HG02571 (cell line): ENCODE measurements around the gene ABCB8.

Source experiments
- ATAC-seq: cut with Tn5 transposase; IDR thresholded peaks from one replicate; pipeline ENCODE4 v1.9.1; 2021; ENCODE audit warnings: mild to moderate bottlenecking, moderate library complexity; ENCODE audit not compliant: unreplicated experiment

The ABCB8 gene

GRCh38 chr7:151056666-151057505, 28.6 kb downstream of the ABCB8 start:
- ATAC-seq: no peak

- ATAC-seq: peak; percentile 7
Measured at GRCh38 chr7:151057506-151057988, 29.3 kb downstream of the ABCB8 start, which contains the start of gene CDK5. TSS of gene CDK5 (minus strand) at chr7:151057897. CDS start at chr7:151057848, 49 bp downstream.

- peak; percentile 83 for ATAC-seq
Measured at GRCh38 chr7:151057989-151058780, 29.9 kb downstream of the ABCB8 start.

- no peak for ATAC-seq
Measured at GRCh38 chr7:151058781-151059366, 30.6 kb downstream of the ABCB8 start.

GRCh38 chr7:151059367-151060112, 31.3 kb downstream of the ABCB8 start, which contains the start of gene SLC4A2:
TSS of gene SLC4A2 (plus strand) at chr7:151059589. CDS start at chr7:151061988, 2,399 bp downstream.
- peak; percentile 33 for ATAC-seq

- ATAC-seq: no peak
Measured at GRCh38 chr7:151060113-151060415, 31.8 kb downstream of the ABCB8 start.

GRCh38 chr7:151060416-151061212, 32.4 kb downstream of the ABCB8 start:
- ATAC-seq: no peak

- no peak for ATAC-seq
Measured at GRCh38 chr7:151061213-151062110, 33.2 kb downstream of the ABCB8 start.

GRCh38 chr7:151062111-151062398, 33.8 kb downstream of the ABCB8 start:
- ATAC-seq: no peak

GRCh38 chr7:151062399-151063211, 34.4 kb downstream of the ABCB8 start:
- ATAC-seq: no peak

- no peak for ATAC-seq
Measured at GRCh38 chr7:151063212-151063561, 34.9 kb downstream of the ABCB8 start.

GRCh38 chr7:151064454-151064853, 36.2 kb downstream of the ABCB8 start:
- ATAC-seq: no peak

- ATAC-seq: no peak
Measured at GRCh38 chr7:151064993-151065392, 36.7 kb downstream of the ABCB8 start.

- no peak for ATAC-seq
Measured at GRCh38 chr7:151065516-151065915, 37.3 kb downstream of the ABCB8 start.

- no peak for ATAC-seq
Measured at GRCh38 chr7:151066273-151066974, 38.2 kb downstream of the ABCB8 start.

- no peak for ATAC-seq
Measured at GRCh38 chr7:151068069-151068773, 40.0 kb downstream of the ABCB8 start.
